Loucy (cell line): ENCODE results near the gene STXBP6.

Experiments
- H2AFZ ChIP-seq: fragments of 200-600 bp; sonication (generic); 2 replicates; pipeline ENCODE4 v1.6.0; 2016; ENCODE audit warnings: antibody characterized with exemption, mild to moderate bottlenecking, low read length, moderate library complexity
- H3F3A ChIP-seq: fragments of 200-600 bp; 2 replicates; pipeline ENCODE4 v1.6.0; 2016; ENCODE audit warnings: antibody characterized with exemption, low read depth, mild to moderate bottlenecking
- H3K27me3 ChIP-seq: fragments of 200-600 bp; sonication (generic); 2 replicates; pipeline ENCODE4 v1.6.1; 2014; ENCODE audit warnings: low read length, mild to moderate bottlenecking; ENCODE audit not compliant: insufficient read depth, poor library complexity, severe bottlenecking
- H3K36me3 ChIP-seq: fragments of 200-600 bp; sonication (generic); 2 replicates; pipeline ENCODE4 v1.6.1; 2016; ENCODE audit warnings: low read length; ENCODE audit not compliant: insufficient read depth
- H3K4me1 ChIP-seq: fragments of 200-600 bp; sonication (generic); 2 replicates; pipeline ENCODE4 v1.5.1; 2014; ENCODE audit warnings: low read length, mild to moderate bottlenecking; ENCODE audit not compliant: insufficient read depth, poor library complexity, severe bottlenecking
- H3K4me2 ChIP-seq: fragments of 200-600 bp; sonication (generic); 2 replicates; pipeline ENCODE4 v1.6.0; 2014; ENCODE audit warnings: antibody characterized with exemption, low read length, low read depth, mild to moderate bottlenecking; ENCODE audit not compliant: poor library complexity, severe bottlenecking
- H3K4me3 ChIP-seq: fragments of 200-600 bp; sonication (generic); 2 replicates; pipeline ENCODE4 v1.5.1; 2014; ENCODE audit warnings: low read length, mild to moderate bottlenecking, mixed read lengths; ENCODE audit not compliant: poor library complexity, severe bottlenecking
- H3K79me2 ChIP-seq: fragments of 200-600 bp; sonication (generic); 2 replicates; pipeline ENCODE4 v1.6.1; 2014; ENCODE audit warnings: low read length; ENCODE audit not compliant: insufficient read depth
- H3K9ac ChIP-seq: fragments of 200-600 bp; sonication (generic); 2 replicates; pipeline ENCODE4 v1.6.0; 2014; ENCODE audit warnings: mild to moderate bottlenecking, low read depth, low read length, moderate library complexity; ENCODE audit not compliant: poor library complexity, severe bottlenecking
- H3K9me2 ChIP-seq: fragments of 200-600 bp; sonication (generic); replicated peaks from 2 replicates; pipeline ENCODE4 v1.6.1; 2016; ENCODE audit warnings: low read depth, low read length, mixed read lengths
- H3K9me3 ChIP-seq: fragments of 200-600 bp; sonication (generic); 2 replicates; pipeline ENCODE4 v1.6.1; 2014; ENCODE audit warnings: mild to moderate bottlenecking, antibody characterized with exemption, low read length, low read depth; ENCODE audit not compliant: insufficient read depth
- H4K20me1 ChIP-seq: fragments of 200-600 bp; sonication (generic); 2 replicates; pipeline ENCODE4 v1.6.0; 2014; ENCODE audit warnings: antibody characterized with exemption, low read length, mild to moderate bottlenecking; ENCODE audit not compliant: insufficient read depth, poor library complexity, severe bottlenecking
- CTCF ChIP-seq: fragments of 200-600 bp; sonication (generic); conservative IDR thresholded peaks from 2 replicates; pipeline ENCODE4 v1.5.1; 2014; ENCODE audit warnings: mild to moderate bottlenecking, antibody characterized with exemption, low read length
- EZH2phosphoT487 ChIP-seq: fragments of 200-600 bp; IDR thresholded peaks from 2 replicates; pipeline ENCODE4 v1.6.1; 2018; ENCODE audit warnings: antibody characterized with exemption, mild to moderate bottlenecking, moderate library complexity, borderline replicate concordance

The STXBP6 gene

DNA sequence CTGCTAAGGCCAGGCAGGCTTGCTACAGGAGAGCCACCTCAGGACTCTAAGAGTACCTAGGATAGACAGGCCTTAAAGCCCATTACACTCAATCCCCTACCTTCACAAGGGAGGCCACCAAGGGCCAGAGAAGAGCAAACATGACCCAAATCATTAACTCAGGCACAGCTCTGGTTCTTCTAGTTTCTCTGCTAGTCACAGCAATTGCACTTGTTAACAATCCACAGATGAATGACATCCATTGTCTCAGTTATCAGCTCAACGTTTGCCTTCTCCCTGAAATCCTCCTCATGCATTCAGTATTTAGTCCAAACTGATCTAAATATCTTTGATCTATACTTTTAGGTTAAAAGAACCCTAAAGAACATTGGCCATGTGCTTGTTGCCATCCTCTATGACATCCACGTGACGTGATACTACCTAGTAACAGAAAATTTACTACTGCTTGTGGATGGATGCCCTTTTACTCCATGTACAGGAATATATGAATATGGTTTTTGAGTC lies 164.5 kb downstream of the STXBP6 start:
- Histone ChIP-seq H2AFZ (no peak overlapping the region), H3K4me3 (no peak overlapping the region), H3K9ac (no peak overlapping the region), H3K4me2 (no peak overlapping the region), H4K20me1 (no peaks in the 10 kb centered on the region), H3K9me3 (peaks cover 1% of the 10 kb centered on the region; the same call in 1 of the 2 replicates), H3K27me3 (no peaks in the 10 kb centered on the region), H3K36me3 (no peaks in the 10 kb centered on the region), H3K4me1 (peaks cover 13% of the 10 kb centered on the region), H3K9me2 (no peaks in the 10 kb centered on the region), H3K79me2 (no peaks in the 10 kb centered on the region), H3F3A (no peaks in the 10 kb centered on the region)
- TF ChIP-seq EZH2phosphoT487 (no peak), CTCF (no peak)

GRCh38 chr14:24883576-24883975 lies 166.4 kb downstream of the STXBP6 start:
- Histone ChIP-seq H3K9me2 (no peaks in the 10 kb centered on the region), H3K9ac (no peak overlapping the region), H3K36me3 (no peaks in the 10 kb centered on the region), H3K4me2 (no peak overlapping the region), H2AFZ (no peak overlapping the region), H3F3A (no peaks in the 10 kb centered on the region), H3K27me3 (no peaks in the 10 kb centered on the region), H3K4me3 (no peak overlapping the region), H4K20me1 (no peaks in the 10 kb centered on the region), H3K9me3 (no peaks in the 10 kb centered on the region), H3K4me1 (peaks cover 18% of the 10 kb centered on the region), H3K79me2 (no peaks in the 10 kb centered on the region)
- TF ChIP-seq EZH2phosphoT487, result no peak
- TF ChIP-seq CTCF, result no peak

DNA sequence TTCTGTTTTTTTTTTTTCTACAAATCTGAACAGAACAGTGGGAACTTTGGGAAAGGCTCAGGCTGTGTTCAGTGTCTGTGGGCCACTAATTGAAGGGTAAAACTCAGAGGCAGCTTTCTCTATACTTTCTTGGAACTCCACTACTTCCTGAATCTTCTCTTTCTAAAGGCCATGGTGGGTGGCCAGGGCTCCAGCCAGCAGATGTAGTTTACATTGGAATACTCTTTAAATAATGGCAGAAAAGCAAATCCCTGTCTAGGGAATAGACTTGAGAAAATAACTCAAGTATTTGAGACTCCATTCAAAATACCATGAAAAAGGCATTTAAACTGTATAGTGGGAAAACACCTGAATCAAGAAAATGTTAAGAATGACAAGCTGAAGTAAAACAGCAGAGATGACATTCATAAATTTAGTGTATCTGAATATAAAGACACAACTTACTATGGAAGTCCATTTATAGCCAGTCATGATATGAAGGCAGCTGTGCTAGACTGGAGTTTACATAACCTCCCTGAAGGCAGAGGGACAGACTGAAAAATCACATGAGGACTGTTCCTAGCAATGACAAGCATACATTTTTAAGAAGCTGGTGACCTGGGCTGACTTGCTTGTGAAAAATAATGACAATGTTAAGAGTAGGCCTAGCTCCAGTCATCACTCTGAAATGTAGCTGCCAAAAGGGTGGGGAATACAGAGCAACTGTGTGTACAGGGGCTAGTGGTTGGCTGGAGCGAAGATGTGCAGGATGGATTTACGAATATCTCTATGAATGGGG lies 168.6 kb downstream of the STXBP6 start:
- Histone ChIP-seq H3K9me2 (no peaks in the 10 kb centered on the region), H3K9ac (no peak overlapping the region), H4K20me1 (no peaks in the 10 kb centered on the region), H3K27me3 (no peaks in the 10 kb centered on the region), H3K79me2 (no peaks in the 10 kb centered on the region), H3F3A (no peaks in the 10 kb centered on the region), H3K4me1 (peaks cover 10% of the 10 kb centered on the region), H3K36me3 (no peaks in the 10 kb centered on the region), H3K9me3 (no peaks in the 10 kb centered on the region), H2AFZ (no peak overlapping the region), H3K4me2 (no peak overlapping the region), H3K4me3 (no peak overlapping the region)
- TF ChIP-seq EZH2phosphoT487 (no peak), CTCF (no peak)
